H1 (cell line): ENCODE measurements around the gene SLC25A39. TPM values are rescaled to one million over a fixed set of nuclear protein-coding genes. Genes with fewer than 3 reads are reported as not detected.

Experiments used
- HDAC2 ChIP-seq, 2 experiments: fragments of 300-600 bp in 1 of 2; sonication (generic) in 1 of 2; IDR thresholded peaks; 2 replicates each; pipeline ENCODE4 v1.6.1; 2011 to 2012; ENCODE audit warnings: low read depth in 2 of 2, low read length in 2 of 2, mild to moderate bottlenecking in 2 of 2, moderate library complexity in 2 of 2, borderline replicate concordance in 1 of 2, inconsistent platforms in 1 of 2
- JUN ChIP-seq: IDR thresholded peaks from 2 replicates; pipeline ENCODE4 v1.6.1; 2011; ENCODE audit warnings: low read depth, mild to moderate bottlenecking, improper control_type of control experiment, low read length
- SIN3A ChIP-seq, 2 experiments: IDR thresholded peaks in 1 of 2; conservative IDR thresholded peaks in 1 of 2; 2 replicates each; pipeline ENCODE4 v1.6.1; 2011 to 2012; ENCODE audit warnings: low read length in 2 of 2, improper control_type of control experiment in 1 of 2, low read depth in 1 of 2, mild to moderate bottlenecking in 1 of 2
- YY1 ChIP-seq: IDR thresholded peaks from 2 replicates; pipeline ENCODE4 v1.6.1; 2011; ENCODE audit warnings: low read depth, mild to moderate bottlenecking, low read length
- polyA plus RNA-seq, 7 experiments: library from polyadenylated mRNA; depleted of rRNA in 3 of 7; stranded (reverse) in 5 of 7; unstranded in 2 of 7; fragments of >200 nt in 5 of 7; fragments of 200-250 nt in 2 of 7; gene quantifications; 1 replicate in 5 of 7; 2 replicates in 1 of 7; 4 replicates in 1 of 7; pipeline versions ENCODE4 v1.2.1 to v1.2.3, GENCODE V29; 2011 to 2013; ENCODE audit warnings: missing spikeins in 2 of 7, mixed read lengths in 2 of 7
- total RNA-seq: library from RNA; stranded (reverse); fragmentation: NEBNext Ultra II Directional; extraction: Animal tissue kit (Norgen Biotek cat#: 25700); gene quantifications from 2 replicates; pipeline ENCODE4 v1.2.1, GENCODE V29; 2021

Gene SLC25A39
- total and polyA plus RNA-seq, 2 of the 8 experiments (the other 6 are each of a cell fraction or from before 2014, with no cell fraction given) = 200 to 291 TPM

- TF ChIP-seq HDAC2 (IDR thresholded peaks at IDR 0.05; ENCODE audit: borderline replicate concordance in 1 of 2, low read depth in 2 of 2, low read length in 2 of 2) = no peak
- TF ChIP-seq JUN = no peak
- no peak for TF ChIP-seq SIN3A (conservative IDR thresholded peaks at IDR 0.05 in 1 of 2, IDR thresholded peaks at IDR 0.05 in 1 of 2; ENCODE audit: low read depth in 1 of 2, low read length in 2 of 2)
- TF ChIP-seq YY1 = no peak
Observed at GRCh38 chr17:44327715-44328449, 3.3 kb upstream of the SLC25A39 start (continued).
